DOHH2 (cell line): ENCODE measurements around the gene CAPRIN2.

Source experiments
- H3F3A ChIP-seq: fragments of 200-600 bp; sonication (generic), shearing (Covaris generic); 2 replicates; pipeline ENCODE4 v1.6.0; 2016; ENCODE audit warnings: antibody characterized with exemption, mild to moderate bottlenecking; ENCODE audit not compliant: control insufficient read depth, insufficient read depth
- H3K27ac ChIP-seq: fragments of 200-600 bp; sonication (generic); 2 replicates; pipeline ENCODE4 v1.5.1; 2014; ENCODE audit warnings: low read depth, mild to moderate bottlenecking, low read length, moderate library complexity
- H3K27me3 ChIP-seq: fragments of 200-600 bp; sonication (generic); 2 replicates; pipeline ENCODE4 v1.6.1; 2014; ENCODE audit warnings: mild to moderate bottlenecking, low read length, mixed read lengths; ENCODE audit not compliant: control insufficient read depth
- H3K36me3 ChIP-seq: fragments of 200-600 bp; sonication (generic); 2 replicates; pipeline ENCODE4 v1.6.1; 2014; ENCODE audit warnings: mild to moderate bottlenecking, low read length, moderate library complexity, mixed read lengths; ENCODE audit not compliant: control insufficient read depth
- H3K4me1 ChIP-seq: fragments of 200-600 bp; sonication (generic); 2 replicates; pipeline ENCODE4 v1.6.1; 2014; ENCODE audit warnings: mild to moderate bottlenecking, low read length, mixed read lengths; ENCODE audit not compliant: control insufficient read depth
- H3K4me2 ChIP-seq: fragments of 200-600 bp; sonication (generic); 2 replicates; pipeline ENCODE4 v1.6.0; 2014; ENCODE audit warnings: mild to moderate bottlenecking, low read length, moderate library complexity
- H3K4me3 ChIP-seq: fragments of 200-600 bp; sonication (generic); 2 replicates; pipeline ENCODE4 v1.5.1; 2014; ENCODE audit warnings: mild to moderate bottlenecking, low read length, mixed read lengths
- H3K79me2 ChIP-seq: fragments of 200-600 bp; sonication (generic); 2 replicates; pipeline ENCODE4 v1.6.1; 2014; ENCODE audit warnings: mild to moderate bottlenecking, low read length, mixed read lengths; ENCODE audit not compliant: control insufficient read depth
- H3K9me2 ChIP-seq: fragments of 200-600 bp; sonication (generic); replicated peaks from 2 replicates; pipeline ENCODE4 v1.6.1; 2014; ENCODE audit warnings: mild to moderate bottlenecking, low read length, mixed read lengths; ENCODE audit not compliant: control insufficient read depth
- H3K9me3 ChIP-seq: fragments of 200-600 bp; sonication (generic); 2 replicates; pipeline ENCODE4 v1.6.1; 2014; ENCODE audit warnings: antibody characterized with exemption, low read length, mixed read lengths; ENCODE audit not compliant: control insufficient read depth, insufficient read depth
- H4K20me1 ChIP-seq: fragments of 200-600 bp; sonication (generic); 2 replicates; pipeline ENCODE4 v1.6.0; 2014; ENCODE audit warnings: low read depth, mild to moderate bottlenecking, antibody characterized with exemption, low read length, moderate library complexity; ENCODE audit not compliant: control insufficient read depth, insufficient read depth
- EZH2phosphoT487 ChIP-seq: fragments of 200-600 bp; sonication (generic); IDR thresholded peaks from 2 replicates; pipeline ENCODE4 v1.6.1; 2017; ENCODE audit warnings: borderline replicate concordance, mild to moderate bottlenecking, antibody characterized with exemption, low read length, moderate library complexity, mixed read lengths
- TF ChIP-seq, protein P1 (sequence below): fragments of 200-600 bp; sonication (generic); IDR thresholded peaks from one replicate; pipeline ENCODE4 v1.5.1; 2014; ENCODE audit warnings: antibody characterized with exemption, mild to moderate bottlenecking, low read depth, low read length; ENCODE audit not compliant: poor library complexity, severe bottlenecking

The CAPRIN2 gene

DNA sequence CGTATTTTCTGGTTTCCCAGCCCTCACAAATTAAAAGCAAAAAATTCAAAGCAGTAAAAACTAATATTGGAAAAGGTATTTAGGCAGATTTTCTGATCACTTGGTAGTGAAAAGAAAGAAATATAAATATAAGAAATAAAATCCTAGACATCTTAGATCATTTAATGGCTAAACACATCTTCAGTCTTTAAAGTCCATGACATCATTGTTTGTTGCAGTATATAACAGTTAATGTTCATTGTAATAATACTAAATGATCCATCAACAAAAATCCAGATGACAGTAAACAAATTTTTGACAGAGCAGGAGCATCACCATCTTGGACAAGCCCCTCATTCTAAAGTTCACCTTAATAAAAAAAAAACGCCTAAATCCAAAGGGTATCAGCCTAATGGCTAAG lies 29.2 kb upstream of the CAPRIN2 start:
- Histone ChIP-seq H3K4me3 (no peak overlapping the region), H4K20me1 (no peaks in the 10 kb centered on the region), H3K9me3 (no peaks in the 10 kb centered on the region; the same call in 1 of the 2 replicates), H3K27me3 (peaks cover 4% of the 10 kb centered on the region; the same call in 1 of the 2 replicates), H3K27ac (no peak overlapping the region), H3K9me2 (no peaks in the 10 kb centered on the region), H3K4me2 (no peak overlapping the region), H3K36me3 (no peaks in the 10 kb centered on the region), H3F3A (no peaks in the 10 kb centered on the region), H3K79me2 (no peaks in the 10 kb centered on the region), H3K4me1 (no peaks in the 10 kb centered on the region)
- TF ChIP-seq, protein P1, sequence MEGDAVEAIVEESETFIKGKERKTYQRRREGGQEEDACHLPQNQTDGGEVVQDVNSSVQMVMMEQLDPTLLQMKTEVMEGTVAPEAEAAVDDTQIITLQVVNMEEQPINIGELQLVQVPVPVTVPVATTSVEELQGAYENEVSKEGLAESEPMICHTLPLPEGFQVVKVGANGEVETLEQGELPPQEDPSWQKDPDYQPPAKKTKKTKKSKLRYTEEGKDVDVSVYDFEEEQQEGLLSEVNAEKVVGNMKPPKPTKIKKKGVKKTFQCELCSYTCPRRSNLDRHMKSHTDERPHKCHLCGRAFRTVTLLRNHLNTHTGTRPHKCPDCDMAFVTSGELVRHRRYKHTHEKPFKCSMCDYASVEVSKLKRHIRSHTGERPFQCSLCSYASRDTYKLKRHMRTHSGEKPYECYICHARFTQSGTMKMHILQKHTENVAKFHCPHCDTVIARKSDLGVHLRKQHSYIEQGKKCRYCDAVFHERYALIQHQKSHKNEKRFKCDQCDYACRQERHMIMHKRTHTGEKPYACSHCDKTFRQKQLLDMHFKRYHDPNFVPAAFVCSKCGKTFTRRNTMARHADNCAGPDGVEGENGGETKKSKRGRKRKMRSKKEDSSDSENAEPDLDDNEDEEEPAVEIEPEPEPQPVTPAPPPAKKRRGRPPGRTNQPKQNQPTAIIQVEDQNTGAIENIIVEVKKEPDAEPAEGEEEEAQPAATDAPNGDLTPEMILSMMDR, result no peak
- TF ChIP-seq EZH2phosphoT487, result no peak

DNA sequence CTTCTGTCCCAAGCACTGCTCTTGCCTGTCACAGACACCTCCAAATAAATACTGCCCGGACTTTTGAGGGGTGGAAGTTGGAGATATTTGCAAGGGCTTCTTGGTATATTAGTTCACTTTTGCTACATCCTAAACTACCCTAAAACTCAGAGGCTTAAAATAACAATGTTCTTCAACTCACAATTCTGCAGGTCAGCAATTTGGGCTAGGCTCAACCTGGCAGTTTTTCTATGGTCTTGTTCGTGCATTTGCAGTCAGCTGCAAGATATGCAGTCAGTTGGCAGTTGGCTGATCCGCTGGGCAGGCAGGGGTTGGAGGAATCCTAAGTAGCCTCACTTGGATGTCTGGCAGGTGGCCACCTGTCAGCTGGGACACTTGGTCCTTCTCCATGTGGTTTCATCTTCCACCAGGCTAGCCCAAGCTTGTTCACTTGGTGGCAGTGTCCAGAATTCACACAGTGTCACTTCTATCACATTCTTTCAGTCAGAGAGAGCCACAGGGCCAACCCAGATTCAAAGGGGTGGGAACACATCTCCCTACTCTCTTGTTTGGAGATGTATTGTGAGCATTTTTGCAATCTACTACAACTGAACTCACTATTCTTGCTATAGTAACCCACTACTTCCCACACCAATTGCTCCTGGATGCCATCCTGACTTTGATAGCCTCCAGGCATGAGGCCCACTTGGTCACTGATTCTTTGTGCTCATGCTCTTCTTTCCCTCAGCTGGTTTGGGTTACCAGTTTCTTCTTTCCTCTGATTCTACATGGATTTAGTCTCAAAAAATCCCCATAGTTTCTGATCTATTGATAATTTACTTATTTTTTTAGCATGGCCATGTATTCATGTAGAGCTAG lies 27.8 kb upstream of the CAPRIN2 start:
- no peak overlapping the region for H3K4me2 ChIP-seq
- no peaks in the 10 kb centered on the region for H3K4me1 ChIP-seq
- H3K27me3 ChIP-seq, result peaks cover 4% of the 10 kb centered on the region; the same call in 1 of the 2 replicates
- no peaks in the 10 kb centered on the region for H3K79me2 ChIP-seq
- H3K4me3 ChIP-seq, result no peak overlapping the region
- H3K36me3 ChIP-seq, result no peaks in the 10 kb centered on the region
- no peaks in the 10 kb centered on the region; the same call in 1 of the 2 replicates for H3K9me3 ChIP-seq
- H3K27ac ChIP-seq, result no peak overlapping the region
- no peaks in the 10 kb centered on the region for H3F3A ChIP-seq
- TF ChIP-seq, protein P1, result no peak
- TF ChIP-seq EZH2phosphoT487, result no peak
- H3K9me2 ChIP-seq, result no peaks in the 10 kb centered on the region
- no peaks in the 10 kb centered on the region for H4K20me1 ChIP-seq

DNA sequence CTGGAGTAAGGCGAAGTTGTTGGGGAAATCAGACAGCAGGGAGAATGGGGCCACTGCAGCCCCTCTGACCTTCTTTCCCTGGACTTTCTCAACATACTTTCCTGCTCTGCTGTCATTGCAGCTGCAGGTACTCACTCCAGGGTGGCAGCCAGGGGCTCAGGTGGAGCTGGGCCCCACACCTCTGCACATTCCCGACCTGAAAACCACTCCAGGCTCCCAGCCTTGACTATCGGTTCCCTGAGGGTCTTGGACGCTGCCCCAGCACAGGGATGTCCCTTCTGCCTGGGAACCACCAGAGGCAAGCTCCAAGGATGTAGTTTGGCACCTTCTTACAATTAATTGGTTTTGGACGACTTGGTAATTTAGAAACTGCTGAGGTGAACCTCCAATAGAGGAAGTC lies 24.8 kb upstream of the CAPRIN2 start:
- Histone ChIP-seq H4K20me1 (no peaks in the 10 kb centered on the region), H3K27me3 (peaks cover 4% of the 10 kb centered on the region; the same call in 1 of the 2 replicates), H3K4me3 (no peak overlapping the region), H3F3A (no peaks in the 10 kb centered on the region), H3K9me3 (no peaks in the 10 kb centered on the region; the same call in 1 of the 2 replicates), H3K4me1 (no peaks in the 10 kb centered on the region), H3K27ac (no peak overlapping the region), H3K9me2 (no peaks in the 10 kb centered on the region), H3K4me2 (no peak overlapping the region), H3K36me3 (no peaks in the 10 kb centered on the region), H3K79me2 (no peaks in the 10 kb centered on the region)
- TF ChIP-seq EZH2phosphoT487, result no peak
- TF ChIP-seq, protein P1, result no peak
